Measurements from ENCODE around the gene CDC20. TPM values are rescaled to one million over a fixed set of nuclear protein-coding genes. Genes with fewer than 3 reads are reported as not detected.

CDC20 gene
- total and polyA plus RNA-seq, 4 donors, result 3.6 to 6.1 (median 5.2) TPM

GRCh38 chr1:43312212-43312623 is 46.6 kb upstream of the CDC20 start:
- 88 to 93% methylated on average over 19 of the region's 19 CpGs for WGBS, 2 donors
- no peak for ATAC-seq (ENCODE audit: insufficient read depth, low FRiP score)

GRCh38 chr1:43312663-43313515 is 45.9 kb upstream of the CDC20 start:
- no peaks in the 10 kb centered on the region for H3K9me3 ChIP-seq (ENCODE audit: control insufficient read depth in 4 of 4, insufficient read depth in 3 of 4, low read length in 3 of 4)
- no peak overlapping the region for H3K9ac ChIP-seq (ENCODE audit: insufficient read depth in 1 of 2, low read length in 2 of 2)
- no peak for TF ChIP-seq CTCF (IDR thresholded peaks at IDR 0.05; ENCODE audit: control extremely low read depth, extremely low read depth)
- no peak overlapping the region for H3K4me3 ChIP-seq
- peaks cover 0 to 6% (median 0%) of the 10 kb centered on the region in 4 donors for H3K36me3 ChIP-seq (ENCODE audit: control insufficient read depth in 4 of 4, insufficient read depth in 4 of 4, low read length in 4 of 4)
- no peaks in the 10 kb centered on the region for H3K27me3 ChIP-seq (ENCODE audit: control insufficient read depth in 3 of 3, insufficient read depth in 3 of 3, low read length in 2 of 3)
- 92 to 95% methylated on average over 24 of the region's 24 CpGs for WGBS, 2 donors
- H3K4me1 ChIP-seq (ENCODE audit: control insufficient read depth in 5 of 5, insufficient read depth in 5 of 5, low read length in 5 of 5), result peaks cover 0 to 5% (median 0%) of the 10 kb centered on the region in 5 donors
- DNase-seq, result no peak
- no peak for ATAC-seq (ENCODE audit: insufficient read depth, low FRiP score)
- H3K27ac ChIP-seq (ENCODE audit: low read depth in 1 of 2, low read length in 1 of 2), result no peak overlapping the region

More at GRCh38 chr1:43312212-43312623, 46.6 kb upstream of the CDC20 start:
- Histone ChIP-seq H3K4me3 (no peak overlapping the region), H3K36me3 (ENCODE audit: control insufficient read depth in 4 of 4, insufficient read depth in 4 of 4, low read length in 4 of 4) (peaks cover 0 to 9% (median 0%) of the 10 kb centered on the region in 4 donors), H3K27ac (ENCODE audit: low read depth in 1 of 2, low read length in 1 of 2) (no peak overlapping the region), H3K4me1 (ENCODE audit: control insufficient read depth in 5 of 5, insufficient read depth in 5 of 5, low read length in 5 of 5) (peaks cover 0 to 5% (median 0%) of the 10 kb centered on the region in 5 donors), H3K9me3 (ENCODE audit: control insufficient read depth in 4 of 4, insufficient read depth in 3 of 4, low read length in 3 of 4) (no peaks in the 10 kb centered on the region), H3K27me3 (ENCODE audit: control insufficient read depth in 3 of 3, insufficient read depth in 3 of 3, low read length in 2 of 3) (no peaks in the 10 kb centered on the region), H3K9ac (ENCODE audit: insufficient read depth in 1 of 2, low read length in 2 of 2) (no peak overlapping the region)
- no peak for TF ChIP-seq CTCF (IDR thresholded peaks at IDR 0.05; ENCODE audit: control extremely low read depth, extremely low read depth)
- no peak for DNase-seq

GRCh38 chr1:43313771-43314170 is 45.0 kb upstream of the CDC20 start:
- Histone ChIP-seq H3K27ac (ENCODE audit: low read depth in 1 of 2, low read length in 1 of 2) (no peak overlapping the region), H3K9ac (ENCODE audit: insufficient read depth in 1 of 2, low read length in 2 of 2) (no peak overlapping the region), H3K36me3 (ENCODE audit: control insufficient read depth in 4 of 4, insufficient read depth in 4 of 4, low read length in 4 of 4) (peaks cover 0 to 6% (median 0%) of the 10 kb centered on the region in 4 donors), H3K27me3 (ENCODE audit: control insufficient read depth in 3 of 3, insufficient read depth in 3 of 3, low read length in 2 of 3) (no peaks in the 10 kb centered on the region), H3K4me3 (no peak overlapping the region), H3K9me3 (ENCODE audit: control insufficient read depth in 4 of 4, insufficient read depth in 3 of 4, low read length in 3 of 4) (no peaks in the 10 kb centered on the region), H3K4me1 (ENCODE audit: control insufficient read depth in 5 of 5, insufficient read depth in 5 of 5, low read length in 5 of 5) (peaks cover 0 to 6% (median 0%) of the 10 kb centered on the region in 5 donors)
- WGBS, 2 donors, result 85% methylated on average over 10 of the region's 10 CpGs
- ATAC-seq (ENCODE audit: insufficient read depth, low FRiP score), result no peak
- TF ChIP-seq CTCF (IDR thresholded peaks at IDR 0.05; ENCODE audit: control extremely low read depth, extremely low read depth), result no peak
- DNase-seq, result no peak
